Bone marrow (tissue), 2 donors: Measurements from ENCODE around the gene LMO1.

Experiments used
- DNase-seq, 2 donors: peaks; one replicate each; lab custom pipeline; 2025; lab: John Stamatoyannopoulos, UW

LMO1 gene

GRCh38 chr11:8242499-8243280, 21.0 kb downstream of the LMO1 start:
- no peak for DNase-seq

DNA sequence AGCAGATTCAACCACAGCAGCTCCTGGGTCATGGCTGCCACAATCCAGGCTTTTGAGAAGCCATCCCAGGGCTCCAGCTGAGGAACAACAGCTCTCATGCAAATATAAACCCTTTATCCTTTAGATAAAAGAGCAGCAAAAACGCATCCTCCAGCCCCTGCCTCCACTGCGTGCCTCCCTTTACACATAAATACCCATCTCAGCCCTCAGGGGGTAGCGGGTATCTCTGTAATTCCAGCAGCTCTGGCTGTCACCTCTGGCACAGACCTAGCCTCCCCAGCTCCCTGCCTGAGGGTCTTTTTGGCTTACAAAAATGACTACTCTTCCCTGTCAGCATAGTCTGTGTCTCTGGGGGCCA, 21.6 kb downstream of the LMO1 start:
- no peak for DNase-seq

DNA sequence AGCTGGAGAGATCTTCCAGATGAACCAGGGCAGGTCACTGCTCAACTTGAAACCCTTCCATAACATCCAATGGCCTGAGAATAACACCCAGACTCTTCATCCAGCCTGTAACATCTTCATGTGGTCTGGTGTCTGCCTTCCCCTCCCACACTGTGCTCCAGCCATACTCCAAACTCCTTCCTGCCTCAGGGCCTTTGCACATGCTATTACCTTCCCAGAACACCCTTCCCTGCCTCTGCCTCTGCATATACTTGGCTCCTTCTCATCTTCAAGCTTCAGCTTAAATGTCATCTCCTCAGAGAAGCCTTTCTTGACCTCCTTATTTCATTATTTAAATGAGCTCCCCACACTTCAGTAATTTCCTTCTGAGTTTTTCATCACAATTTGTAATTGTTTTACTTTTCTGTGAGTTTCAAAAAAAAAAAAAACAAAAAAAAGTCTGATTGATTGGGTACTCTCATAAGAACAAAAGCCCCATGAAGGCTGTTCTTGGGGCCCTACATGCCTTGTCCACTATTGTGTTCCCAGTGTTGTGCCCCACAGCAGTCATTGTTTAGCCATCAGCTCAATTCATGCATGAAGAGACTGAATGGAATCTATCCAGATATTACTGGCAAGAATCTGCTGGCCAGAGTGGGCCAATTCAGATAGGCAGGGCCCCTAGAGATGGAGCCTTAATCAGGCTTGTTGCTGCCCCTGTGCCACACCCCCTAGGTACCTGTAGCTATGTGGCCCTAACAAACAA, 22.1 kb downstream of the LMO1 start:
- no peak for DNase-seq

DNA sequence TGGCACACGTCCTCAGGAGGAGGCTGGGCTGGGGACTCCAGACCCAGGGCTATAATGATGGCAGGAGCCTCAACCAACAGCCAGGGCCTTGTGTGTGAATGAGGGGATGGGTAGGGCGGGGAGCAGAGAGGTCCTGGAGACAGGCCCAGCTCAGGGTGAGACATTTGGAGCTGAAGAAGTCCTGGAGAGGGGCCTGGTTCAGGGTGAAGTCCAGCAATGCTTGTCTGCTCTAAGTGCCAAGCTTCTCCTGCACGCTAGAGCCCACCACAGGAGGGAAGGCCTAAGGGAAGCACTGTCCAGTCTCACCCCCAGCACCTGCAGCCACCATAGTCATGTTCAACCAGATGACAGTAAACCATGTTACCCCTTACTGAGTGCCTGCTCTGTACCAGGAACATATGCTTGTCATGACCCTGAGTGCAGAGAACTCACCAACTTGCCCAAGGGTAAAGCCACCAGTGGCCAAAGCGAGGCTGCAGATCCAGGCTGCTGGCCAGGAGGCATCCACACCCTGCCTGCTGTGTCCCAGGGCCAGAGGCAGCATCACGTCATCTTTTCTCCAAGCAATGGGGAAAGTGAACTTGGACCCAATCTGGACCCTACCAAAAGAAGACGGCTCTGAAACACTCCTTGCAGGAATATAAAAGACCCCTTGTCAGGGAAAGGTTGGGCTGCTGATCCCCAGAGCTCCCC, 24.0 kb downstream of the LMO1 start:
- no peak for DNase-seq

- DNase-seq, result no peak
Measured at GRCh38 chr11:8239040-8239439, 24.6 kb downstream of the LMO1 start.

DNA sequence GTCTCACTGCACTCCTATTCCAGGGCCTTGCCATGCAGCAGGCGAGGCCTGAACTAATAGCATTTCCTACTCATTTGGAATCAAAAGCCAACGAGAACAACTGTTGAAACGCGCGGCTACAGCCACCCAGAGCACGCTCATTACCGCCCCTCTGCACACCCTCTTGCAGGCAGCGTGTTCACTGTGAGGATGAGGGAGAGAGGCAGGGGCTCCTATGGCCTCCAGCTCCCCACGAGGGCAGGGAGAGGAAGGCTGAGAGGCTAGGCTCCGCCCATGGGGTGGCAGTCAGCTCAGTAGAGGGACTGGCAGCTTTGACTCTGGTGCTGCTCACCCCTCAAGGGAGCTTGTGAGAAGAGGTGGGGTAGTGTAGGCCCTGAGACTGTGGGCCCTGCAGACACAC, 26.2 kb downstream of the LMO1 start:
- no peak for DNase-seq

DNA sequence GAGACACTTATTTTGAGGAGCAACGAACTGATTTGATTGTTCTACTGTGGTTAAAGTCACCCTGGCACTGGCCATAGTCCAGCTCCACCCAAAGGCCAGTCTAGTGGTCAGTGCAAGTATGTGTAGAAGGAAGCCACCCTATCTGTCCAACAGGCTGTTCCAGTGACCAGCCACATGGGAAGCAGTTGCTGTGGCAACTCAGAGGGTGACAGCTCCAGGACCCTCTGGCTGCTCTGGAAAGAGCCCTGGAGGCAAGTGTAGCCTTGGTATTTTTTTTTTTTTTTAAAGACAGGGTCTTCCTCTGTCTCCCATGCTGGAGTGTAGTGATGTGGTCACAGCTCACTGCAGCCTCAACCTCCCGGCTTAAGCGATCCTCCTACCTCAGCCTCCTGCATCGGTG, 27.8 kb downstream of the LMO1 start:
- no peak for DNase-seq

DNA sequence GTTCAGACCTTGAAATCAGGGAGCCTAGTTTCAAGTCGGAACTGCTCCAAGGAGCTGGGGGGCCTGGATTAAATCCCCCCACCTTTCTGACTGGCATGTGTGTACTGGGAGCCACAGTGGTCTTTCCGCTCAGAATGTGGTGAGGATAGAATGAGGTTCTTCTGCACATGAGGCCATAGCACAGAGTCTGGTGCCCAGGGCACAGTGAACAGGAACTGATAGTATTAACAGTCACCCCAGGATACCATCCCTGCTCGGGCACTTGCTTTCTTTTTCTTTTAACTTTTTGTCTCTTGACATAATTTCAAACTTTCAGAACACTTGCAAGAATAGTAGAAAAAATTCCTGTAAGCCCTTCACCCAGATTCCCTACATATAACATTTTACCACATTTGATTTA, 28.8 kb downstream of the LMO1 start:
- DNase-seq, result no peak

- no peak for DNase-seq
Measured at GRCh38 chr11:8234425-8234821, 29.3 kb downstream of the LMO1 start.

DNA sequence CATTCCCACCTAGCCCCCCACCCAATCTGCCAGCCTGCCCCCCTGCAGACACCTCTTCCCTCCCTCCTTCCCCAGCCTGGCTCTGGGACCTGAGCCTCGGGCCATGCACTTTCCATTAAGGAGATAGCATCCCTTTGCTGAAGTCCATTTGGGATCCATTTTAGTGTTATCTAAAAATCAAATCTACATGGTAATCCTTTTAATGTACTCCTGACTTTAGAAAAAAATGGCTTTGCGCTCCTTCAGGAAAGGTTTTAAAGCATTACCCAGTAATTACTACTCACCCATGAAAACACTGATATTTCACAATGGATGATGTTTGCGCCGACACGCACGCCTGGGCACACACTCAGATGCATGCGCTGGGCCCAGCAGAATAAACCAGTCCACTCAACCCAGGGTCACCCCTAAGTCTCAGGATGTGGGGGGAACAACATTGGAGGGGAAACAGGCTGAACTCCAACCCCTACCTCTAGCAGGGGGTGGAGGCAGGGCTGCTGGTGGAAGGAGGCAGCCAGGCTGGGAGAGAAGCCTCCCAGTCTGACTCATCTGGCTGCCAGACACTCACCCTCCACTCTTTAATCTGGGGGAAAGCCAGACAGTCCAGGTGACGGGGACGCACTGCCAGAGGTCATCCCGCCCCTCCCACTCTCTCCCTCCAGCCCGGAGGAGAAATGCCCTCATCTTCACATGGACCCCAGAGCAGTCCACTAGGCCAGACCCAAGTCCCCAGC, 29.8 kb downstream of the LMO1 start:
- no peak for DNase-seq

DNA sequence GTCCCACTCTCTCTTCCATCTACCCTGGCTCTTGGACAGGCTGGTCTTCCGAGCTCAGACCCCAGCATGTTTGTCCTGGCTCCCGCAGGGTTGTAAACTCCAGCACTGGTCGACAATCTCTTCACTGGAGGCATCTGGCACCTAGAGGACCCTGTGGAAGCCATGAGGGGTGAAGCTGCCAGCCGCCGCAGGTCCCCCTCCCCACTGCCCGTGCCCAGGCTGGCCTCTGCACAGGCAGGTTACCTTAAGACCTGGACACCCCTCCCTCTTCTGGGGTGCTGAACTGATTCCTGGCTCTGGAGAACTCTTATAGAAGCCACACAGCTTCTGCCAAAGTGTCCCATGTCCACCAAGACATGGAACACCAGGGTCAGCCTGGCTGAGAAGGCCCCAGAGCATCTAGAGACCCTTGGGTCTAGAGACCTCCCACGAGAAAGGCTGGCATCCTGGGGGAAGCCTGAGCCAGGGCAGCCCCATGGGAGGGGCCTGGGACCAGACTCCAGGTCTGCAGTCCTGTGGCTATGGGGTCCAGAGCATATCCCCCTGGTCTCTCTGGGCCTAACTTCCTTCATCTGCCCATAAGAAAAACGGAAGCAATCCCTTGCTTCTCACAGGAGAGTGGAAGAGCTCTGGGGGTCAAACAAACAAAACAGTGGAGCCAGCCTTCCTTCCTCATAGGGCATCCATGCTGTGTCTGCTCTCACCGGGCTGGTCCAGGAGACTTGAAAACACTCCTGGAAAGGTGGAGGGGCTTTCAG, 30.6 kb downstream of the LMO1 start:
- DNase-seq, result no peak

DNA sequence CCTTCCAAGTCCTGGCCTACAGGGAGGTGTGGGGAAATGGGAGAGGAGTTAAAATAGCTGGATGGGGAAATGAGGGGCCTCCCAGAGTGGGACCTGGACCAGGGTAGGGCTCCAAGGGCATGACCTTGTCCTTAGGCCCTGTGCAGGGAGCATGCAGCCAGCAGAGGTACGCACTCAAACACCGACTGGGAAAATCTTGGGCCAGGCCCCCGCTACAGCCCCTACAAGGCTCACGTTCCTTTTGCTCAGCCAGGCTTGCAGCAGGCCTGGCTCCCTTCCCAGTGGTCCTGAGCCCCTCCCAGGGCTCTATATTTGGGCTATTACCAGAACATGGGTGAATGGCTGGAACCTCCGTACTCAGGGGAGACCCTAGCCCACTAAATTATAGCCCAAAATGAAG, 31.3 kb downstream of the LMO1 start:
- no peak for DNase-seq

DNA sequence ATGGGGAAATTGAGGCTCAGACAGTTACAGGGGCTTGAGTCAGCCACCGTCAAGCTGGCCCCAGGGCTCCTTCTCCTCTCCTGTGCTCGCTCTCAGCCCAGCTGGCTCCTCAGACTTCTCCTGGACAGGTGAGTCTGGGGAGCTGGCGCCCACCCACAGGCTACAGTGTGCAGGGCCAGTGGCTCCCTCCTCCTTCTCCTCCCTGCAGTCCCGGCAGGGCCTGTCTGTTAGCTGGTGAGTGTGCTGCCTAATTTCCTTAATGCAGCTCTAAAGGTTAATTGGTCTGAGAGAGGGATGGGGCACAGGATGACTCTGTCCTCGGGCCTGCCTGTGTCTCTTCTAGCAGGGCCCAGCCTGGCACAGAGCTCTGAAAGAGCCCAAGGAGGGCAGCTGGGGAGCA, 31.7 kb downstream of the LMO1 start:
- no peak for DNase-seq

DNA sequence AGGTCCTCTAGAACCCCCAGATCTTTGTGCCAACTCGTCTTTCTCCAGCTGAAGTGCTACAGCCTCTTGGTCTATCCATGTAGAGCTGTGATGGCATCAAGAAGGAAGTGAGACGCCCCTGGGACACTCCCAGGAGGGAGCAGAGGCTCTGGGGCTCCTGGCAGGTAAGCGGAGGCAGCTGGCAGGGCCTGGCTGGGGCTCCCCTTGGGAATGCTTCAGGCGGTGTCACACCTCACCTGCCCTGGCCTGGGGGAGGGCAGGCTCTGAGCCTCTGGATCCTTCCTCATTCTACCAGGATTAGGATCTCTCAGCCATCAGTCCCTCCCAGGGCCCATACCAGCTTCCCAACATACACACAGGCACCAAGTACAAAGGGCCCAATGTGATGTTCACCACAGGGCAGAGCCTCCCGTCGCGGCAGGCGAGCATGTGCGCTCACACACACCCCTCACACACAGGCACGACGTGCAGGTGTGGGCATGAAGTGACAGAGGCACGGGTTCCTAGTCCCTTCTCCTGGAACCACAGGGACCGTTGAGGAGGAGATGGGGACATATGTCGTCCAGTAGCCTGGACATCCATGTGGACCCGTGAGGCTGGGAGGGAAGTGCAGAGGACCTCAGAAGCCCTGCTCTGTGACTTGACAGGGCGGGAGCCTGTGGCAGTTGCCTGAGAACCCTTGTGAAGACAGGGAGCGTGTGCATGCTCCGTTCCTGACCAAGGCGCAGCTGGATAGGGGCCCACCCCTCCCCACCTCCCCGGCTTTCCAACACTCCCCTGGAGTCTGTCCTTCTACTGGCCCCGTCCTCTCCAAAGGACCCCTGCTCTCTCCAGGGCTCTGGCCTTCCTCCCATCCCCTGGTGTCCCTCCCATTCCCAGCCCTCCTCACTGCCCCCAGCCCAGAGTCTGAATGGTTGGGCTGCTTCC, 32.5 kb downstream of the LMO1 start:
- DNase-seq, result no peak

GRCh38 chr11:8230178-8230859, 33.4 kb downstream of the LMO1 start:
- DNase-seq, result no peak

- no peak for DNase-seq
Measured at GRCh38 chr11:8229299-8230177, 34.1 kb downstream of the LMO1 start.

DNA sequence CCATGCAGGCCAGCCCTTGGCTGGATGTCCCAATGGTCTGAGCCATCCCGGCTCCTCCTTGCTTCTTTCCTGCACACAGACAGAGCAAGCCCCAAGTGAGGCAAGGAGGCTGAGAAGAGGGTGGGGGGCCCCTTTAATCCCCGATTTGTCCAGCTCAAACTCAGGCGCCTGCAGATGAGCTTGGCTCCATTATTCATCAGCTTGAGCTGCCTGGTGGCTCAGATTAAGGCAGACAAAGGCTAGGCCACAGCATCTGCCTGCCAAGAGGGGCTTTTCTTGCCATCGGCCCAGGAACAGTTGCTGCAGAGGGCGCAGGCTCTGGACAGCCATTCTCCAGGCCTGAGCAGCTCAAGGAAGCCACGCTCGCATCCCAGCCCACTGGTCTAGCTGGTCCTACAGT, 35.4 kb downstream of the LMO1 start:
- DNase-seq, result no peak

GRCh38 chr11:8227156-8228152, 36.2 kb downstream of the LMO1 start:
- DNase-seq, result no peak
